Spinal cord (tissue), 9 donors: ENCODE measurements around the gene KRTAP4-11. TPM values are rescaled to one million over a fixed set of nuclear protein-coding genes. Genes with fewer than 3 reads are reported as not detected.

Experiments used
- DNase-seq, 6 donors: peaks; one replicate each; pipeline versions ENCODE4 v3.0.0 to v3.0.0-alpha.2; 2013 to 2015; ENCODE audit warnings: low spot score in 6 of 6, low read depth in 4 of 6
- H3K27ac ChIP-seq: one replicate; pipeline ENCODE4 v1.5.1; 2013; ENCODE audit warnings: low read depth, low read length, control low read depth
- H3K27me3 ChIP-seq: one replicate; pipeline ENCODE4 v1.6.1; 2013; ENCODE audit warnings: low read length; ENCODE audit not compliant: control insufficient read depth, insufficient read depth
- H3K36me3 ChIP-seq: one replicate; pipeline ENCODE4 v1.6.1; 2013; ENCODE audit warnings: low read length; ENCODE audit not compliant: control insufficient read depth, insufficient read depth
- H3K4me1 ChIP-seq: one replicate; pipeline ENCODE4 v1.6.1; 2013; ENCODE audit warnings: low read length; ENCODE audit not compliant: control insufficient read depth, insufficient read depth
- H3K4me3 ChIP-seq: one replicate; pipeline ENCODE4 v1.5.1; 2013; ENCODE audit warnings: low read depth, low read length, control low read depth
- H3K9me3 ChIP-seq: one replicate; pipeline ENCODE4 v1.6.1; 2013; ENCODE audit warnings: low read length; ENCODE audit not compliant: control insufficient read depth, insufficient read depth
- polyA plus RNA-seq, 2 donors: library from polyadenylated mRNA; unstranded; fragments of 120-200 nt; gene quantifications; one replicate each; pipeline ENCODE4 v1.2.1, GENCODE V29; 2013; ENCODE audit not compliant: insufficient read length in 2 of 2
- total RNA-seq, 2 donors: library from RNA; depleted of rRNA in 1 of 2; stranded (reverse); fragments of 120-200 nt in 1 of 2; fragments of >200 nt in 1 of 2; gene quantifications; one replicate each; pipeline versions ENCODE4 v1.2.3 to v1.2.4, GENCODE V29; 2013 to 2014

Gene KRTAP4-11
- total and polyA plus RNA-seq, 4 donors, result not detected

DNA sequence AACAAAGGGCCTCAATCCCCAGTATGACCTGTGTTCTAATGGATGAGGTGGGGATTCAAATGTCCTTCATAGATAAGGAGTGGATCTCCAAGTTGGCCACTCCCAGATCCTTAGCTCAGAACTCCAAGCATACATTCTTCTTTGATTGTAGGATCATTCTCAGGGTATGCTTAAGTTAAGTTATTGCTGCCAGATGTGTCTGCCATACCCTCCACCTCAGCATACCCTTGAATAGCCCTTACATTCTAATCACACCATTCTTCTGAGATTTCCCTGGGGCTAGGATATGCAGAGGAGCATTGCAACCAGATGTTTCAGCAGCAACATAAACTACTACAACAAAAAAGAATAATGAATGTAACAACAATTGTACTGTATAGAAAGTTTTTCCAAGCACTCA, 50.9 kb downstream of the KRTAP4-11 start:
- Histone ChIP-seq H3K9me3 (no peaks in the 10 kb centered on the region), H3K4me3 (no peak overlapping the region), H3K27me3 (no peaks in the 10 kb centered on the region), H3K4me1 (no peaks in the 10 kb centered on the region), H3K36me3 (no peaks in the 10 kb centered on the region), H3K27ac (no peak overlapping the region)
- no peak for DNase-seq

Other genes with a start within 250 kb of the KRTAP4-11 start
Only the 30 nearest of the 38 such genes appear.
- under 1 TPM in 1 of 2 donors, not detected in 1; 0.40 TPM for gene KRT40, start 134.0 kb downstream of the KRTAP4-11 start, total RNA-seq
- gene KRT40, start 134.0 kb downstream of the KRTAP4-11 start, polyA plus RNA-seq, result under 1 TPM; 0.27 to 0.33 TPM
- not detected for gene KRTAP3-3, start 124.2 kb downstream of the KRTAP4-11 start, total RNA-seq
- not detected for gene KRTAP3-3, start 124.2 kb downstream of the KRTAP4-11 start, polyA plus RNA-seq
- not detected for gene KRTAP3-2, start 118.5 kb downstream of the KRTAP4-11 start, total RNA-seq
- not detected for gene KRTAP3-2, start 118.5 kb downstream of the KRTAP4-11 start, polyA plus RNA-seq
- gene KRTAP3-1, start 109.2 kb downstream of the KRTAP4-11 start, total RNA-seq, result not detected
- not detected for gene KRTAP3-1, start 109.2 kb downstream of the KRTAP4-11 start, polyA plus RNA-seq
- not detected for gene KRTAP1-5, start 91.2 kb downstream of the KRTAP4-11 start, total RNA-seq
- gene KRTAP1-5, start 91.2 kb downstream of the KRTAP4-11 start, polyA plus RNA-seq, result not detected
- not detected for gene KRTAP1-4, start 88.2 kb downstream of the KRTAP4-11 start, total RNA-seq
- gene KRTAP1-4, start 88.2 kb downstream of the KRTAP4-11 start, polyA plus RNA-seq, result not detected
- gene KRTAP1-3, start 83.5 kb downstream of the KRTAP4-11 start, total RNA-seq, result not detected
- gene KRTAP1-3, start 83.5 kb downstream of the KRTAP4-11 start, polyA plus RNA-seq, result not detected
- gene KRTAP1-1, start 76.9 kb downstream of the KRTAP4-11 start, total RNA-seq, result not detected
- not detected for gene KRTAP1-1, start 76.9 kb downstream of the KRTAP4-11 start, polyA plus RNA-seq
- not detected for gene KRTAP2-1, start 71.1 kb downstream of the KRTAP4-11 start, total RNA-seq
- not detected for gene KRTAP2-1, start 71.1 kb downstream of the KRTAP4-11 start, polyA plus RNA-seq
- gene KRTAP2-2, start 63.1 kb downstream of the KRTAP4-11 start, total RNA-seq, result not detected
- gene KRTAP2-2, start 63.1 kb downstream of the KRTAP4-11 start, polyA plus RNA-seq, result not detected
- gene KRTAP2-3, start 58.3 kb downstream of the KRTAP4-11 start, total RNA-seq, result not detected
- gene KRTAP2-3, start 58.3 kb downstream of the KRTAP4-11 start, polyA plus RNA-seq, result not detected
- gene KRTAP2-4, start 52.5 kb downstream of the KRTAP4-11 start, total RNA-seq, result not detected
- not detected for gene KRTAP2-4, start 52.5 kb downstream of the KRTAP4-11 start, polyA plus RNA-seq
- gene KRTAP4-7, start 34.2 kb downstream of the KRTAP4-11 start, total RNA-seq, result not detected
- gene KRTAP4-7, start 34.2 kb downstream of the KRTAP4-11 start, polyA plus RNA-seq, result not detected
- gene KRTAP4-8, start 20.2 kb downstream of the KRTAP4-11 start, total RNA-seq, result not detected
- not detected for gene KRTAP4-8, start 20.2 kb downstream of the KRTAP4-11 start, polyA plus RNA-seq
- not detected for gene KRTAP4-16, start 16.2 kb downstream of the KRTAP4-11 start, total RNA-seq
- gene KRTAP4-16, start 16.2 kb downstream of the KRTAP4-11 start, polyA plus RNA-seq, result not detected
- not detected for gene KRTAP4-9, start 13.0 kb downstream of the KRTAP4-11 start, total RNA-seq
- not detected for gene KRTAP4-9, start 13.0 kb downstream of the KRTAP4-11 start, polyA plus RNA-seq
- not detected for gene KRTAP4-12, start 5.8 kb upstream of the KRTAP4-11 start, total RNA-seq
- gene KRTAP4-12, start 5.8 kb upstream of the KRTAP4-11 start, polyA plus RNA-seq, result not detected
- gene KRTAP4-6, start 22.2 kb upstream of the KRTAP4-11 start, total RNA-seq, result not detected
- gene KRTAP4-6, start 22.2 kb upstream of the KRTAP4-11 start, polyA plus RNA-seq, result not detected
- not detected for gene KRTAP4-5, start 31.5 kb upstream of the KRTAP4-11 start, total RNA-seq
- gene KRTAP4-5, start 31.5 kb upstream of the KRTAP4-11 start, polyA plus RNA-seq, result not detected
- gene KRTAP4-4, start 42.4 kb upstream of the KRTAP4-11 start, total RNA-seq, result not detected
- gene KRTAP4-4, start 42.4 kb upstream of the KRTAP4-11 start, polyA plus RNA-seq, result not detected
- not detected for gene KRTAP4-3, start 49.8 kb upstream of the KRTAP4-11 start, total RNA-seq
- gene KRTAP4-3, start 49.8 kb upstream of the KRTAP4-11 start, polyA plus RNA-seq, result not detected
- gene KRTAP4-2, start 59.8 kb upstream of the KRTAP4-11 start, total RNA-seq, result not detected
- not detected for gene KRTAP4-2, start 59.8 kb upstream of the KRTAP4-11 start, polyA plus RNA-seq
- not detected for gene KRTAP4-1, start 66.5 kb upstream of the KRTAP4-11 start, total RNA-seq
- not detected for gene KRTAP4-1, start 66.5 kb upstream of the KRTAP4-11 start, polyA plus RNA-seq
- not detected for gene KRTAP9-1, start 71.5 kb upstream of the KRTAP4-11 start, total RNA-seq
- not detected for gene KRTAP9-1, start 71.5 kb upstream of the KRTAP4-11 start, polyA plus RNA-seq
- gene KRTAP9-2, start 108.3 kb upstream of the KRTAP4-11 start, total RNA-seq, result not detected
- gene KRTAP9-2, start 108.3 kb upstream of the KRTAP4-11 start, polyA plus RNA-seq, result not detected
- not detected for gene KRTAP9-3, start 114.1 kb upstream of the KRTAP4-11 start, total RNA-seq
- not detected for gene KRTAP9-3, start 114.1 kb upstream of the KRTAP4-11 start, polyA plus RNA-seq
- gene KRTAP9-8, start 119.6 kb upstream of the KRTAP4-11 start, total RNA-seq, result not detected
- gene KRTAP9-8, start 119.6 kb upstream of the KRTAP4-11 start, polyA plus RNA-seq, result not detected
- gene KRTAP9-4, start 131.3 kb upstream of the KRTAP4-11 start, total RNA-seq, result not detected
- gene KRTAP9-4, start 131.3 kb upstream of the KRTAP4-11 start, polyA plus RNA-seq, result not detected
- not detected for gene KRTAP9-9, start 137.0 kb upstream of the KRTAP4-11 start, total RNA-seq
- not detected for gene KRTAP9-9, start 137.0 kb upstream of the KRTAP4-11 start, polyA plus RNA-seq
- not detected for gene KRTAP9-6, start 147.0 kb upstream of the KRTAP4-11 start, total RNA-seq
- gene KRTAP9-6, start 147.0 kb upstream of the KRTAP4-11 start, polyA plus RNA-seq, result under 1 TPM in 1 of 2 donors, not detected in 1; 0.17 TPM